Uterus (tissue), 2 donors: ENCODE measurements around the gene HOXA9.

Experiments used
- POLR2A ChIP-seq, 2 donors: fragments of 450-650 bp; IDR thresholded peaks; one replicate each; pipeline ENCODE4 v1.6.1; 2016; ENCODE audit warnings: antibody characterized with exemption in 2 of 2, mild to moderate bottlenecking in 1 of 2, moderate library complexity in 1 of 2
- TF ChIP-seq, protein P1 (sequence below), 4 experiments: fragments of 200-600 bp in 2 of 4; fragments of 450-650 bp in 2 of 4; sonication (generic) in 2 of 4; IDR thresholded peaks; one replicate each; pipeline ENCODE4 v1.5.1; 2016 to 2019; ENCODE audit warnings: antibody characterized with exemption in 4 of 4, mild to moderate bottlenecking in 2 of 4, moderate library complexity in 1 of 4

DNA sequence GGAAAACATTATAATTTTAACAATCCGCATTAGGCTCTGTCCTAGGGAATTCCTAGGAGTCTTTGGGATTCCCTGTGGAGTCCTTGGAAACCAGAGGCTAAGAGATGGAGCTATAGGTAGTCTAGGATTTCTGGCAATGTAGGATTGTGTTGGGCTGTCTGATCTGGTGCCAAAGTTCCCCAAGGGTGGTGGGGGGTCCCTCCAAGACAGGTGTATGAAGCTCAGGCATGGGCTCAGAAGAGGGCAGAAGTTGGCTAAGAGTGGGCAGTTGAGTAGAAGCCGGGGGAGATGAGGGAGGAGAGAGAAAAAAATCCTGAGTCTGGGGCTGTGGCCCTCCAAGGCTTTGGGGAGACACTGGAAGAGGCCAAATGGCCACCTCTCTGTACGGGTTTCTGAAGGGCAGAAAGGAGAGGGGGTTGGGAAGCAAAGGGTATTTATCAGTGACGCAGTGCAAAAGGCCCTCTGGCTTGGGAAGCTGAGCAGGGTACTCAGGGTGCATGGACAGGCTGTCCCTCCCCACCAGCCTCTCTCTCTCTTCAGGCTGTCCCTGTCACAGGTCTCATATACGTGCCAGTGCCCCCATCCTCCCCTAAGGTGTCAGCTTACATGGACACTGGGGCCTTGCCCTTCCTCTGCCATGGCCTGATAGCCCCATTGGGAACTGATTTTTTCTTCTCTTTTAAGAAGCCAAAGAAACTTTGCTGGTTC, 18.7 kb downstream of the HOXA9 start:
- TF ChIP-seq, protein P1, sequence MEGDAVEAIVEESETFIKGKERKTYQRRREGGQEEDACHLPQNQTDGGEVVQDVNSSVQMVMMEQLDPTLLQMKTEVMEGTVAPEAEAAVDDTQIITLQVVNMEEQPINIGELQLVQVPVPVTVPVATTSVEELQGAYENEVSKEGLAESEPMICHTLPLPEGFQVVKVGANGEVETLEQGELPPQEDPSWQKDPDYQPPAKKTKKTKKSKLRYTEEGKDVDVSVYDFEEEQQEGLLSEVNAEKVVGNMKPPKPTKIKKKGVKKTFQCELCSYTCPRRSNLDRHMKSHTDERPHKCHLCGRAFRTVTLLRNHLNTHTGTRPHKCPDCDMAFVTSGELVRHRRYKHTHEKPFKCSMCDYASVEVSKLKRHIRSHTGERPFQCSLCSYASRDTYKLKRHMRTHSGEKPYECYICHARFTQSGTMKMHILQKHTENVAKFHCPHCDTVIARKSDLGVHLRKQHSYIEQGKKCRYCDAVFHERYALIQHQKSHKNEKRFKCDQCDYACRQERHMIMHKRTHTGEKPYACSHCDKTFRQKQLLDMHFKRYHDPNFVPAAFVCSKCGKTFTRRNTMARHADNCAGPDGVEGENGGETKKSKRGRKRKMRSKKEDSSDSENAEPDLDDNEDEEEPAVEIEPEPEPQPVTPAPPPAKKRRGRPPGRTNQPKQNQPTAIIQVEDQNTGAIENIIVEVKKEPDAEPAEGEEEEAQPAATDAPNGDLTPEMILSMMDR (IDR thresholded peaks at IDR 0.05), result no peak
- TF ChIP-seq POLR2A (IDR thresholded peaks at IDR 0.05), result no peak
